Mesendoderm (in vitro differentiated cells): Measurements from ENCODE around the gene G3BP1.

ENCODE experiments used
- DNase-seq: peaks from one replicate; pipeline ENCODE4 v3.0.0; 2013
- H2AK5ac ChIP-seq: 2 replicates; pipeline ENCODE4 v1.6.1; 2013; ENCODE audit warnings: low read length, inconsistent platforms
- H2BK120ac ChIP-seq: 2 replicates; pipeline ENCODE4 v1.6.1; 2013; ENCODE audit warnings: low read depth, mild to moderate bottlenecking, low read length, moderate library complexity, mixed read lengths
- H2BK15ac ChIP-seq: replicated peaks from 2 replicates; pipeline ENCODE4 v1.6.1; 2013; ENCODE audit warnings: low read depth, mild to moderate bottlenecking, moderate library complexity
- H2BK5ac ChIP-seq: 2 replicates; pipeline ENCODE4 v1.6.1; 2013; ENCODE audit warnings: low read length, inconsistent platforms
- H3K18ac ChIP-seq: 2 replicates; pipeline ENCODE4 v1.6.1; 2013; ENCODE audit warnings: mild to moderate bottlenecking, low read length, mixed read lengths
- H3K23ac ChIP-seq: one replicate; pipeline ENCODE4 v1.6.1; 2013; ENCODE audit warnings: low read length
- H3K27ac ChIP-seq: 2 replicates; pipeline ENCODE4 v1.5.1; 2013; ENCODE audit warnings: low read depth, mild to moderate bottlenecking, inconsistent platforms, low read length, moderate library complexity
- H3K27me3 ChIP-seq: 2 replicates; pipeline ENCODE4 v1.6.1; 2013; ENCODE audit warnings: low read length, control low read depth, mild to moderate bottlenecking, inconsistent platforms; ENCODE audit not compliant: insufficient read depth, poor library complexity
- H3K36me3 ChIP-seq: 2 replicates; pipeline ENCODE4 v1.6.1; 2013; ENCODE audit warnings: low read length, inconsistent platforms; ENCODE audit not compliant: control insufficient read depth, insufficient read depth
- H3K4ac ChIP-seq: one replicate; pipeline ENCODE4 v1.6.1; 2013; ENCODE audit warnings: low read depth, mild to moderate bottlenecking, low read length, moderate library complexity
- H3K4me1 ChIP-seq: 2 replicates; pipeline ENCODE4 v1.6.1; 2013; ENCODE audit warnings: low read depth, low read length, inconsistent platforms; ENCODE audit not compliant: control insufficient read depth
- H3K4me2 ChIP-seq: 2 replicates; pipeline ENCODE4 v1.6.1; 2013; ENCODE audit warnings: low read length
- H3K4me3 ChIP-seq: 2 replicates; pipeline ENCODE4 v1.5.1; 2013; ENCODE audit warnings: mild to moderate bottlenecking, low read length
- H3K56ac ChIP-seq: one replicate; pipeline ENCODE4 v1.6.1; 2013; ENCODE audit warnings: low read length
- H3K79me1 ChIP-seq: 2 replicates; pipeline ENCODE4 v1.6.1; 2013; ENCODE audit warnings: low read length, inconsistent platforms
- H3K79me2 ChIP-seq: 2 replicates; pipeline ENCODE4 v1.6.1; 2013; ENCODE audit warnings: mild to moderate bottlenecking, low read length; ENCODE audit not compliant: control insufficient read depth, insufficient read depth
- H3K9ac ChIP-seq: 2 replicates; pipeline ENCODE4 v1.6.1; 2013; ENCODE audit warnings: low read length, inconsistent platforms
- H4K5ac ChIP-seq: one replicate; pipeline ENCODE4 v1.6.1; 2013; ENCODE audit warnings: low read length
- H4K8ac ChIP-seq: one replicate; pipeline ENCODE4 v1.6.1; 2013; ENCODE audit warnings: low read depth, mild to moderate bottlenecking, control low read depth, low read length, moderate library complexity
- WGBS: extraction: QIAGEN DNeasy Blood & Tissue Kit; methylation state at CpG from one replicate; pipeline ENCODE4 v1.1.7; 2013; ENCODE audit warnings: low lambda C conversion rate, missing lambda C conversion rate; ENCODE audit not compliant: insufficient coverage; ENCODE audit errors: extremely low coverage; 5-methylcytosine and 5-hydroxymethylcytosine counted together

Gene G3BP1

DNA sequence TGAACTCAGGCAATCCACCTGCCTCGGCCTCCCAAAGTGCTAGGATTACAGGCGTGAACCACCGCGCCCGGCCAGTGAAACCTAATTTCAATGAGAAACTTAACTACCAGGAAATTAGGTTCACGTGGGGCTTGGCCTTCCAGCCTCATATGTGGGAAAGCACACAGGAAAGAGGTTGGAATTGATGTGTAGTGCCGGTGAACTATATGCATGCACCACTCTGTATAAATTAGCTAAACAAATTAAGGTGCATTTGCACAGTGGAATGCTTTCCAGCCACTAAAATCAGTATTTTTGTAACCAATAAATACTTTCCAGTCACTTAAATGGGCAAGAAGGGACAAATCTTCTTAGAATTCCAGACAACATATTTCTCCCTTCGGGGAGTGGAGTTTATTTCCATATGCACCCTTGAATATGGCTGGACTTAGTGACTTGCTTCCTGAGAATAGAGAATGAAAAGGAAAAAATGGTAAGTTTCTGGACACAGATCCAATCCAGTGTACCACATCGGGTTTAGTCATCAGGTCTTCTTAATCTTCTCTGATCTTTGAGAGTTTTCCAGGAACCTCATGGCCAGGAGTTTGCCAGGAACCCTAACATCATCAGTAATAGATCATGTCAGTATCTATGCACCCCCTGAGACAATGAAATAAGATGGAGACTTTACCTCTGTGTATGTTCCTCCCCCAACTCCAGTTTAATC, 38.2 kb upstream of the G3BP1 start:
- H2BK120ac ChIP-seq, result no peak overlapping the region
- H3K56ac ChIP-seq, result no peak overlapping the region
- peaks cover 3% of the 10 kb centered on the region for H3K4me1 ChIP-seq
- no peak overlapping the region for H3K4ac ChIP-seq
- no peak overlapping the region for H2AK5ac ChIP-seq
- no peaks in the 10 kb centered on the region for H3K79me1 ChIP-seq
- no peak overlapping the region for H4K8ac ChIP-seq
- no peak overlapping the region for H3K9ac ChIP-seq
- no peak overlapping the region for H3K4me2 ChIP-seq
- H3K36me3 ChIP-seq, result no peaks in the 10 kb centered on the region
- no peak for DNase-seq
- no CpG with 5 or more reads among the region's 9 CpGs for WGBS
- H3K79me2 ChIP-seq, result no peaks in the 10 kb centered on the region
- H2BK5ac ChIP-seq, result no peak overlapping the region
- no peak overlapping the region for H3K4me3 ChIP-seq
- no peak overlapping the region for H3K18ac ChIP-seq
- H3K27ac ChIP-seq, result no peak overlapping the region
- H2BK15ac ChIP-seq, result no peak overlapping the region
- H3K23ac ChIP-seq, result no peak overlapping the region
- no peaks in the 10 kb centered on the region for H3K27me3 ChIP-seq
- no peak overlapping the region for H4K5ac ChIP-seq

GRCh38 chr5:151734064-151734408, 37.7 kb upstream of the G3BP1 start:
- H3K4ac ChIP-seq, result no peak overlapping the region
- H4K5ac ChIP-seq, result no peak overlapping the region
- H3K4me1 ChIP-seq, result peaks cover 3% of the 10 kb centered on the region
- H3K36me3 ChIP-seq, result no peaks in the 10 kb centered on the region
- H3K27me3 ChIP-seq, result no peaks in the 10 kb centered on the region
- H3K27ac ChIP-seq, result no peak overlapping the region
- no peak overlapping the region for H2AK5ac ChIP-seq
- no peak overlapping the region for H3K9ac ChIP-seq
- H3K79me1 ChIP-seq, result no peaks in the 10 kb centered on the region
- H3K23ac ChIP-seq, result no peak overlapping the region
- H2BK120ac ChIP-seq, result no peak overlapping the region
- H3K4me3 ChIP-seq, result no peak overlapping the region
- no peak overlapping the region for H3K4me2 ChIP-seq
- H3K56ac ChIP-seq, result no peak overlapping the region
- DNase-seq, result no peak
- H3K18ac ChIP-seq, result no peak overlapping the region
- H2BK15ac ChIP-seq, result no peak overlapping the region
- H3K79me2 ChIP-seq, result no peaks in the 10 kb centered on the region
- no peak overlapping the region for H4K8ac ChIP-seq
- WGBS, result no CpG with 5 or more reads among the region's 3 CpGs
- no peak overlapping the region for H2BK5ac ChIP-seq

DNA sequence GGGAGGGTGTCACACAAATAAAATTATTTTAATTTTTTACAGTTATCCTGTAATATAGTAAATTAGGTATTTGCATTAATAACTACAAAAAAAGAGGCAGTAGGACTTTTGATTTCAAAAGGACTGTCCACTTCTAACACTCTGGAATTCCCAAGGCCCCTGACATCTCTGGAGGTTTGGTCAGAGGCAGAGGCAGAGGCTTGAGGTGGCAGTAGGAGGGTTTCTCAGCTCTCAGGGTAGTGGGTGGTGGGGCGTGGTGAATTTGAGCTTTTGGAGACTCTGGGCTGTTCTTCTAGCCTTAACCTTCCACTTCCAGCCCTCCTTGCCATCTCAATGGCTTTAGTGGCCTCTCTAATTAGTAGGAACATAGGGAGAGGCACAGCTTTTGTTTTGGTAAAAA, 36.1 kb upstream of the G3BP1 start:
- Histone ChIP-seq H3K4ac (no peak overlapping the region), H3K36me3 (no peaks in the 10 kb centered on the region), H3K27me3 (no peaks in the 10 kb centered on the region), H2BK15ac (no peak overlapping the region), H2BK5ac (no peak overlapping the region), H3K79me2 (no peaks in the 10 kb centered on the region), H3K23ac (no peak overlapping the region), H2BK120ac (no peak overlapping the region), H3K4me3 (no peak overlapping the region), H3K18ac (no peak overlapping the region), H3K79me1 (no peaks in the 10 kb centered on the region), H3K27ac (no peak overlapping the region), H4K5ac (no peak overlapping the region), H4K8ac (no peak overlapping the region), H3K4me1 (peaks cover 11% of the 10 kb centered on the region), H2AK5ac (no peak overlapping the region), H3K56ac (no peak overlapping the region), H3K4me2 (no peak overlapping the region), H3K9ac (no peak overlapping the region)
- DNase-seq, result no peak
- no CpG with 5 or more reads among the region's 1 CpG for WGBS

GRCh38 chr5:151737431-151737830, 34.3 kb upstream of the G3BP1 start:
- Histone ChIP-seq H2AK5ac (no peak overlapping the region), H3K23ac (no peak overlapping the region), H3K9ac (no peak overlapping the region), H2BK15ac (no peak overlapping the region), H3K4me2 (no peak overlapping the region), H2BK120ac (no peak overlapping the region), H3K18ac (no peak overlapping the region), H2BK5ac (no peak overlapping the region), H3K4me3 (no peak overlapping the region), H3K79me2 (no peaks in the 10 kb centered on the region), H4K5ac (no peak overlapping the region), H3K27ac (no peak overlapping the region), H3K4ac (no peak overlapping the region), H3K27me3 (no peaks in the 10 kb centered on the region), H3K36me3 (no peaks in the 10 kb centered on the region), H3K4me1 (peaks cover 11% of the 10 kb centered on the region), H3K79me1 (no peaks in the 10 kb centered on the region), H4K8ac (no peak overlapping the region), H3K56ac (no peak overlapping the region)
- DNase-seq, result no peak
- no CpG with 5 or more reads among the region's 3 CpGs for WGBS

GRCh38 chr5:151738125-151738848, 33.5 kb upstream of the G3BP1 start:
- no peak overlapping the region for H3K56ac ChIP-seq
- DNase-seq, result no peak
- no CpG with 5 or more reads among the region's 9 CpGs for WGBS
- no peak overlapping the region for H3K18ac ChIP-seq
- H3K4ac ChIP-seq, result no peak overlapping the region
- no peak overlapping the region for H2BK5ac ChIP-seq
- H2BK120ac ChIP-seq, result no peak overlapping the region
- no peaks in the 10 kb centered on the region for H3K27me3 ChIP-seq
- no peaks in the 10 kb centered on the region for H3K79me2 ChIP-seq
- H3K4me1 ChIP-seq, result peaks cover 11% of the 10 kb centered on the region
- H2BK15ac ChIP-seq, result no peak overlapping the region
- H4K8ac ChIP-seq, result no peak overlapping the region
- H3K4me3 ChIP-seq, result no peak overlapping the region
- H3K36me3 ChIP-seq, result no peaks in the 10 kb centered on the region
- no peak overlapping the region for H3K23ac ChIP-seq
- no peak overlapping the region for H4K5ac ChIP-seq
- no peak overlapping the region for H3K9ac ChIP-seq
- H3K4me2 ChIP-seq, result no peak overlapping the region
- no peak overlapping the region for H3K27ac ChIP-seq
- H3K79me1 ChIP-seq, result no peaks in the 10 kb centered on the region
- H2AK5ac ChIP-seq, result no peak overlapping the region
